ENCODE results near the gene EI24. TPM values are rescaled to one million over a fixed set of nuclear protein-coding genes. Genes with fewer than 3 reads are reported as not detected.
"Not testable (repeated sequence)": the region's sequence is repeated elsewhere in the genome, so short reads cannot be mapped to it uniquely, and the experiment has no call there.

EI24 gene
- total and polyA plus RNA-seq, 2 experiments from 2014 or later: 76.2 to 130 TPM

GRCh38 chr11:125570952-125571351 is 1.7 kb downstream of the EI24 start:
- H3K4me3 ChIP-seq: no peak overlapping the region
- WGBS (ENCODE audit: low lambda C conversion rate, missing lambda C conversion rate): 69% methylated on average over 2 of the region's 2 CpGs

GRCh38 chr11:125572916-125573315 is 3.6 kb downstream of the EI24 start:
- TF ChIP-seq EZH2phosphoT487 (IDR thresholded peaks at IDR 0.05; ENCODE audit: low read depth, severe bottlenecking, unreplicated experiment) (no peak), CTCF (IDR thresholded peaks at IDR 0.05; ENCODE audit: poor library complexity) (no peak), EZH2 (IDR thresholded peaks at IDR 0.05; ENCODE audit: borderline replicate concordance) (no peak)
- Histone ChIP-seq H3K4me1 (ENCODE audit: insufficient read depth) (peaks cover 9% of the 10 kb centered on the region), H2AFZ (no peak overlapping the region), H3K9me2 (replicated peaks; ENCODE audit: insufficient read depth) (no peaks in the 10 kb centered on the region), H3K27me3 (no peaks in the 10 kb centered on the region), H3K79me2 (peaks cover 31% of the 10 kb centered on the region), H4K20me1 (ENCODE audit: insufficient read depth, poor library complexity, severe bottlenecking) (peaks cover 4% of the 10 kb centered on the region), H3K4me3 (no peak overlapping the region), H3K27ac (no peak overlapping the region), H3K4me2 (no peak overlapping the region), H3K9me3 (ENCODE audit: low read depth) (no peaks in the 10 kb centered on the region), H3K36me3 (replicated peaks; ENCODE audit: insufficient read depth, low read depth) (peaks cover 3% of the 10 kb centered on the region)
- DNase-seq (ENCODE audit: low spot score): no peak
- WGBS (ENCODE audit: low lambda C conversion rate, missing lambda C conversion rate): 81% methylated on average over 5 of the region's 5 CpGs

More at GRCh38 chr11:125570952-125571351, 1.7 kb downstream of the EI24 start:
- TF ChIP-seq EZH2 (IDR thresholded peaks at IDR 0.05; ENCODE audit: borderline replicate concordance) (no peak), EZH2phosphoT487 (IDR thresholded peaks at IDR 0.05; ENCODE audit: low read depth, severe bottlenecking, unreplicated experiment) (no peak), CTCF (IDR thresholded peaks at IDR 0.05; ENCODE audit: poor library complexity) (no peak)
- no peaks in the 10 kb centered on the region for H3K27me3 ChIP-seq
- H4K20me1 ChIP-seq (ENCODE audit: insufficient read depth, poor library complexity, severe bottlenecking): peaks cover 4% of the 10 kb centered on the region
- H3K27ac ChIP-seq: no peak overlapping the region
- peaks cover 9% of the 10 kb centered on the region for H3K4me1 ChIP-seq (ENCODE audit: insufficient read depth)
- no peaks in the 10 kb centered on the region for H3K9me3 ChIP-seq (ENCODE audit: low read depth)
- H3K4me2 ChIP-seq: peak overlapping the region; percentile 87
- no peaks in the 10 kb centered on the region for H3K9me2 ChIP-seq (replicated peaks; ENCODE audit: insufficient read depth)
- peaks cover under 1% of the 10 kb centered on the region for H3K36me3 ChIP-seq (replicated peaks; ENCODE audit: insufficient read depth, low read depth)
- no peak for DNase-seq (ENCODE audit: low spot score)
- H3K79me2 ChIP-seq: peaks cover 31% of the 10 kb centered on the region
- no peak overlapping the region for H2AFZ ChIP-seq

GRCh38 chr11:125577181-125577580 is 7.9 kb downstream of the EI24 start:
- H3K9me2 ChIP-seq (replicated peaks; ENCODE audit: insufficient read depth); H3K36me3 ChIP-seq (replicated peaks; ENCODE audit: insufficient read depth, low read depth); H2AFZ ChIP-seq; H3K27me3 ChIP-seq; H3K4me3 ChIP-seq; H3K9me3 ChIP-seq (ENCODE audit: low read depth); DNase-seq (ENCODE audit: low spot score); H4K20me1 ChIP-seq (ENCODE audit: insufficient read depth, poor library complexity, severe bottlenecking); H3K4me2 ChIP-seq; H3K79me2 ChIP-seq; H3K4me1 ChIP-seq (ENCODE audit: insufficient read depth); H3K27ac ChIP-seq: not testable (repeated sequence)
- 97% methylated on average over 14 of the region's 14 CpGs for WGBS (ENCODE audit: low lambda C conversion rate, missing lambda C conversion rate)

- Histone ChIP-seq H3K27ac (no peak overlapping the region), H3K4me3 (no peak overlapping the region), H3K4me1 (ENCODE audit: insufficient read depth) (no peaks in the 10 kb centered on the region), H2AFZ (no peak overlapping the region), H3K9me2 (replicated peaks; ENCODE audit: insufficient read depth) (no peaks in the 10 kb centered on the region), H3K79me2 (no peaks in the 10 kb centered on the region), H3K27me3 (no peaks in the 10 kb centered on the region), H3K4me2 (no peak overlapping the region), H4K20me1 (ENCODE audit: insufficient read depth, poor library complexity, severe bottlenecking) (no peaks in the 10 kb centered on the region), H3K36me3 (replicated peaks; ENCODE audit: insufficient read depth, low read depth) (peaks cover 3% of the 10 kb centered on the region), H3K9me3 (ENCODE audit: low read depth) (no peaks in the 10 kb centered on the region)
- TF ChIP-seq EZH2phosphoT487 (IDR thresholded peaks at IDR 0.05; ENCODE audit: low read depth, severe bottlenecking, unreplicated experiment) (no peak), EZH2 (IDR thresholded peaks at IDR 0.05; ENCODE audit: borderline replicate concordance) (no peak), CTCF (IDR thresholded peaks at IDR 0.05; ENCODE audit: poor library complexity) (no peak)
- WGBS (ENCODE audit: low lambda C conversion rate, missing lambda C conversion rate): 95% methylated on average over 2 of the region's 2 CpGs
- DNase-seq (ENCODE audit: low spot score): no peak
Observed at GRCh38 chr11:125578783-125579182, 9.5 kb downstream of the EI24 start.
